HCT116 (cell line): ENCODE results near the gene EHMT1. TPM values are rescaled to one million over a fixed set of nuclear protein-coding genes. Genes with fewer than 3 reads are reported as not detected.

Experiments used
- ATAC-seq: fragments of 200-7000 bp; cut with Tn5 transposase; 2 replicates; pipeline ENCODE4 v1.9.1; 2020; ENCODE audit warnings: mild to moderate bottlenecking, moderate library complexity
- BruUV-seq: library from RNA; stranded (reverse); fragments of 400-500 nt; replicated peaks from 2 replicates; lab custom pipeline; 2021; lab: Mats Ljungman, UMichigan
- CTCF ChIA-PET: fragments of 300-600 bp; sonication (Branson Sonifier 250); formaldehyde crosslinking; loops from one replicate; lab custom pipeline; 2021; ENCODE audit warnings: antibody characterized with exemption; lab: Charles Lee
- POLR2A ChIA-PET: fragments of 300-600, 350-600 bp; sonication (Branson Sonifier 250); formaldehyde crosslinking; loops from one replicate; lab custom pipeline; 2021; ENCODE audit warnings: antibody characterized with exemption; lab: Charles Lee
- RAD21 ChIA-PET, 2 experiments: fragments of 300-600 bp; sonication (Branson Sonifier 250); formaldehyde crosslinking; loops; one replicate each; lab custom pipeline; 2023; ENCODE audit warnings: low total read pairs in 2 of 2; ENCODE audit not compliant: uncharacterized antibody in 2 of 2, unreplicated experiment in 2 of 2, low non-redundant PET in 1 of 2; lab: Charles Lee
- DNase-seq: peaks from one replicate; pipeline ENCODE4 v3.0.0-alpha.2; 2010; ENCODE audit warnings: low read depth, low spot score
- H2AFZ ChIP-seq: fragments of 200-600 bp; shearing (Covaris generic), sonication (generic); 2 replicates; pipeline ENCODE4 v1.6.1; 2017; ENCODE audit warnings: low read depth, mixed run types, mixed read lengths, antibody characterized with exemption, low read length; ENCODE audit not compliant: poor library complexity, severe bottlenecking
- H3K27ac ChIP-seq: 2 replicates; pipeline ENCODE4 v1.5.1; 2012; ENCODE audit warnings: low read depth, low read length
- H3K27me3 ChIP-seq: fragments of 200-600 bp; sonication (generic); 2 replicates; pipeline ENCODE4 v1.6.1; 2016; ENCODE audit warnings: mixed run types, low read length, mixed read lengths; ENCODE audit not compliant: insufficient read depth
- H3K36me3 ChIP-seq, 2 experiments: fragments of 200-500 bp in 1 of 2; fragments of 200-600 bp in 1 of 2; sonication (Bioruptor generic) in 1 of 2; sonication (generic) in 1 of 2; 2 replicates each; pipeline versions ENCODE4 v1.5.1 to v1.6.1; 2014 to 2016; ENCODE audit warnings: low read length in 2 of 2, inconsistent platforms in 1 of 2, mixed read lengths in 1 of 2, mixed run types in 1 of 2; ENCODE audit not compliant: insufficient read depth in 2 of 2, control insufficient read depth in 1 of 2
- H3K4me1 ChIP-seq, 2 experiments: fragments of 200-600 bp in 1 of 2; sonication (generic) in 1 of 2; 2 replicates each; pipeline versions ENCODE4 v1.5.1 to v1.6.1; 2012 to 2017; ENCODE audit warnings: low read length in 2 of 2, inconsistent platforms in 1 of 2, mild to moderate bottlenecking in 1 of 2, mixed read lengths in 1 of 2, mixed run types in 1 of 2, moderate library complexity in 1 of 2; ENCODE audit not compliant: insufficient read depth in 2 of 2, control insufficient read depth in 1 of 2
- H3K4me2 ChIP-seq: fragments of 200-600 bp; sonication (generic); 2 replicates; pipeline ENCODE4 v1.6.1; 2017; ENCODE audit warnings: mixed run types, low read length, mixed read lengths
- H3K4me3 ChIP-seq, 2 experiments: fragments of 200-600 bp in 1 of 2; sonication (generic) in 1 of 2; replicated peaks in 1 of 2; 2 replicates each; pipeline ENCODE4 v1.5.1; 2011 to 2016; ENCODE audit warnings: low read length in 2 of 2, control low read depth in 1 of 2, low read depth in 1 of 2, mild to moderate bottlenecking in 1 of 2, mixed read lengths in 1 of 2, mixed run types in 1 of 2
- H3K79me2 ChIP-seq: fragments of 200-600 bp; sonication (generic); 2 replicates; pipeline ENCODE4 v1.6.1; 2017; ENCODE audit warnings: mild to moderate bottlenecking, mixed run types, low read length, moderate library complexity, mixed read lengths; ENCODE audit not compliant: insufficient read depth
- H3K9ac ChIP-seq: fragments of 200-600 bp; sonication (generic); 2 replicates; pipeline ENCODE4 v1.6.1; 2016; ENCODE audit warnings: low read length, mixed read lengths
- H3K9me2 ChIP-seq: fragments of 200-600 bp; sonication (generic), shearing (Covaris generic); 2 replicates; pipeline ENCODE4 v1.6.1; 2017; ENCODE audit warnings: mixed run types, mild to moderate bottlenecking, moderate library complexity; ENCODE audit not compliant: insufficient read depth
- H3K9me3 ChIP-seq, 2 experiments: fragments of 200-500 bp in 1 of 2; fragments of 200-600 bp in 1 of 2; sonication (Bioruptor generic) in 1 of 2; sonication (generic) in 1 of 2; 2 replicates each; pipeline ENCODE4 v1.6.1; 2014 to 2017; ENCODE audit warnings: low read length in 2 of 2, mixed read lengths in 2 of 2, inconsistent platforms in 1 of 2, low read depth in 1 of 2, mild to moderate bottlenecking in 1 of 2, mixed run types in 1 of 2, moderate library complexity in 1 of 2; ENCODE audit not compliant: control insufficient read depth in 1 of 2, insufficient read depth in 1 of 2
- H4K20me1 ChIP-seq: fragments of 200-600 bp; sonication (generic), shearing (Covaris generic); 2 replicates; pipeline ENCODE4 v1.6.1; 2017; ENCODE audit warnings: mixed run types, mild to moderate bottlenecking, moderate library complexity; ENCODE audit not compliant: insufficient read depth
- ATF3 ChIP-seq: IDR thresholded peaks from 2 replicates; pipeline ENCODE4 v1.6.1; 2012
- CBX3 ChIP-seq: IDR thresholded peaks from 2 replicates; pipeline ENCODE4 v1.6.1; 2012; ENCODE audit warnings: low read depth
- CTCF ChIP-seq, 3 experiments: fragments of 200-600 bp in 1 of 3; sonication (generic) in 1 of 3; IDR thresholded peaks in 2 of 3; conservative IDR thresholded peaks in 1 of 3; 2 replicates each; pipeline ENCODE4 v1.5.1; 2012 to 2017; ENCODE audit warnings: low read depth in 2 of 3, low read length in 2 of 3, antibody characterized with exemption in 1 of 3, borderline replicate concordance in 1 of 3, control low read depth in 1 of 3, mild to moderate bottlenecking in 1 of 3, mixed read lengths in 1 of 3, mixed run types in 1 of 3, moderate library complexity in 1 of 3; ENCODE audit not compliant: insufficient read depth in 1 of 3
- EGR1 ChIP-seq: IDR thresholded peaks from 2 replicates; pipeline ENCODE4 v1.6.1; 2012; ENCODE audit warnings: low read depth
- EZH2 ChIP-seq: fragments of 200-600 bp; sonication (generic); IDR thresholded peaks from 2 replicates; pipeline ENCODE4 v1.6.1; 2017; ENCODE audit warnings: antibody characterized with exemption, mixed run types
- JUND ChIP-seq: IDR thresholded peaks from 2 replicates; pipeline ENCODE4 v1.6.1; 2012
- POLR2A ChIP-seq: IDR thresholded peaks from 2 replicates; pipeline ENCODE4 v1.7.0; 2011; ENCODE audit warnings: borderline replicate concordance; ENCODE audit not compliant: insufficient read depth, insufficient read length; ENCODE audit errors: extremely low read depth
- POLR2AphosphoS5 ChIP-seq: IDR thresholded peaks from 2 replicates; pipeline ENCODE4 v1.6.1; 2011; ENCODE audit warnings: mild to moderate bottlenecking, low read depth, low read length, moderate library complexity
- REST ChIP-seq: IDR thresholded peaks from 2 replicates; pipeline ENCODE4 v1.6.1; 2012; ENCODE audit warnings: low read depth
- SIN3A ChIP-seq: IDR thresholded peaks from 2 replicates; pipeline ENCODE4 v1.6.1; 2012; ENCODE audit warnings: low read depth
- SRF ChIP-seq: IDR thresholded peaks from 2 replicates; pipeline ENCODE4 v1.6.1; 2012; ENCODE audit warnings: low read depth
- TCF7L2 ChIP-seq: IDR thresholded peaks from 2 replicates; pipeline ENCODE4 v1.7.0; 2011; ENCODE audit warnings: borderline replicate concordance, inconsistent platforms; ENCODE audit not compliant: insufficient read depth, insufficient read length; ENCODE audit errors: extremely low read depth
- YY1 ChIP-seq: IDR thresholded peaks from 2 replicates; pipeline ENCODE4 v1.6.1; 2011; ENCODE audit warnings: low read length, low read depth, moderate library complexity, mild to moderate bottlenecking; ENCODE audit not compliant: insufficient replicate concordance; ENCODE audit errors: extremely low read depth
- ZBTB33 ChIP-seq: IDR thresholded peaks from 2 replicates; pipeline ENCODE4 v1.6.1; 2011; ENCODE audit warnings: mild to moderate bottlenecking, low read length, moderate library complexity; ENCODE audit not compliant: insufficient replicate concordance; ENCODE audit errors: extremely low read depth
- ZFX ChIP-seq: fragments of 450-650 bp; IDR thresholded peaks from 2 replicates; pipeline ENCODE4 v1.6.1; 2017
- ZNF274 ChIP-seq: fragments of 200-500 bp; sonication (Bioruptor generic); IDR thresholded peaks from 2 replicates; pipeline ENCODE4 v1.6.1; 2014; ENCODE audit warnings: mild to moderate bottlenecking, low read depth, low read length, inconsistent platforms
- intact Hi-C: fragments of 100-400 bp; cut with micrococcal nuclease; formaldehyde crosslinking; loops from 2 replicates; pipeline ENCODE4 v1.10.0; 2022
- total RNA-seq: library from RNA; stranded (reverse); gene quantifications from one replicate; pipeline ENCODE4 v1.2.1, GENCODE V29; 2021; ENCODE audit not compliant: unreplicated experiment
- TF ChIP-seq, protein P1 (sequence below): IDR thresholded peaks from 2 replicates; pipeline ENCODE4 v1.6.1; 2012

EHMT1 gene
- total RNA-seq, 1 experiment from 2014 or later = 86.1 TPM

- no peaks in the 10 kb centered on the region for H3K9me2 ChIP-seq
- ChIA-PET POLR2A (no interaction called here), CTCF (no interaction called here), RAD21 (no interaction called here)
- no peaks in the 10 kb centered on the region for H3K36me3 ChIP-seq
- no peaks in the 10 kb centered on the region for H4K20me1 ChIP-seq
- no peak overlapping the region for H3K27ac ChIP-seq
- no TSS peak for BruUV-seq
- H3K4me3 ChIP-seq = no peak overlapping the region
- no peaks in the 10 kb centered on the region for H3K9me3 ChIP-seq
- H3K4me2 ChIP-seq = no peak overlapping the region; the same call in 1 of the 2 replicates
- H3K9ac ChIP-seq = no peak overlapping the region
- H3K27me3 ChIP-seq = no peaks in the 10 kb centered on the region
- DNase-seq = no peak
- no peak overlapping the region for H2AFZ ChIP-seq
- intact Hi-C loops = no loop called here
- no peak for ATAC-seq
- TF ChIP-seq TCF7L2 (no peak), JUND (no peak), YY1 (no peak), SRF (no peak), CBX3 (no peak), CTCF (IDR thresholded peaks at IDR 0.05 in 2 of 3, conservative IDR thresholded peaks at IDR 0.05 in 1 of 3; ENCODE audit: borderline replicate concordance in 1 of 3, insufficient read depth in 1 of 3, low read depth in 2 of 3, low read length in 2 of 3) (no peak), EGR1 (no peak), REST (no peak), POLR2A (no peak), ZNF274 (no peak), EZH2 (no peak), ZFX (no peak), ATF3 (no peak), ZBTB33 (no peak), POLR2AphosphoS5 (no peak), SIN3A (no peak)
- TF ChIP-seq, protein P1, sequence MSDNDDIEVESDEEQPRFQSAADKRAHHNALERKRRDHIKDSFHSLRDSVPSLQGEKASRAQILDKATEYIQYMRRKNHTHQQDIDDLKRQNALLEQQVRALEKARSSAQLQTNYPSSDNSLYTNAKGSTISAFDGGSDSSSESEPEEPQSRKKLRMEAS = no peak
- TF ChIP-seq, all 23 proteins: peak for 0
- no peaks in the 10 kb centered on the region for H3K79me2 ChIP-seq
- peaks cover 0 to 6% of the 10 kb centered on the region in 2 experiments; a peak in 1 of 4 replicates for H3K4me1 ChIP-seq
Observed at GRCh38 chr9:137880160-137880975, 261.6 kb downstream of the EHMT1 start.
